Posterior cingulate gyrus (tissue), 11 donors: ENCODE results near the gene DCP2.
A peak's percentile ranks its signal among the peaks of the same experiment; 100 is the strongest.

ENCODE experiments used
- DNase-seq, 10 donors: peaks; one replicate each; pipeline versions ENCODE4 v3.0.0 to v3.0.0-alpha.2; 2020 to 2021; ENCODE audit warnings: mixed read lengths in 3 of 10
- intact Hi-C: fragments of 100-400 bp; cut with DNase I; formaldehyde crosslinking; loops from one replicate; pipeline ENCODE4 v1.15.1; 2023

DCP2 gene

GRCh38 chr5:113061846-113062780 lies 85.5 kb downstream of the DCP2 start:
- intact Hi-C loops: no loop called here
- no peak for DNase-seq

GRCh38 chr5:113062869-113063508 lies 86.4 kb downstream of the DCP2 start:
- no peak for DNase-seq
- intact Hi-C loops: no loop called here

GRCh38 chr5:113063927-113064326 lies 87.3 kb downstream of the DCP2 start:
- DNase-seq: peak in 1 of 10 donors; percentile 85
- intact Hi-C loops: no loop called here

- intact Hi-C loops: no loop called here
- DNase-seq: no peak
Measured at GRCh38 chr5:113064806-113065205, 88.2 kb downstream of the DCP2 start.

GRCh38 chr5:113065626-113066025 lies 89.0 kb downstream of the DCP2 start:
- no peak for DNase-seq

GRCh38 chr5:113067635-113068344 lies 91.2 kb downstream of the DCP2 start:
- DNase-seq: peak in 3 of 10 donors; percentile 33 to 55 (median 42)
- intact Hi-C loops: no loop called here

More at GRCh38 chr5:113065626-113066025, 89.0 kb downstream of the DCP2 start:
- intact Hi-C loops: no loop called here

- intact Hi-C loops: no loop called here
- no peak for DNase-seq
Measured at GRCh38 chr5:113068559-113068958, 92.0 kb downstream of the DCP2 start.
